Gastroesophageal sphincter (tissue), 3 donors: Measurements from ENCODE around the gene KAZN.

Experiments used
- CTCF ChIP-seq, 4 experiments: fragments of 200-600 bp in 2 of 4; fragments of 450-650 bp in 2 of 4; sonication (generic) in 1 of 4; IDR thresholded peaks; one replicate each; pipeline ENCODE4 v1.5.1; 2017 to 2019; ENCODE audit warnings: antibody characterized with exemption in 4 of 4, mild to moderate bottlenecking in 2 of 4, moderate library complexity in 2 of 4
- EP300 ChIP-seq: sonication (generic); formaldehyde crosslinking; IDR thresholded peaks from one replicate; pipeline ENCODE4 v1.6.1; 2017; ENCODE audit warnings: antibody characterized with exemption, mild to moderate bottlenecking
- POLR2A ChIP-seq, 2 donors: fragments of 450-650 bp; IDR thresholded peaks; one replicate each; pipeline ENCODE4 v1.6.1; 2017; ENCODE audit warnings: antibody characterized with exemption in 2 of 2, mild to moderate bottlenecking in 2 of 2, moderate library complexity in 1 of 2

GRCh38 chr1:14635421-14635820 is 36.9 kb downstream of the KAZN start:
- TF ChIP-seq CTCF (IDR thresholded peaks at IDR 0.05): no peak
- no peak for TF ChIP-seq POLR2A (IDR thresholded peaks at IDR 0.05)
- no peak for TF ChIP-seq EP300
